HuH-7.5 (cell line): Measurements from ENCODE around the gene PPIF.

Source experiments
- DNase-seq: peaks from one replicate; pipeline ENCODE4 v3.0.0; 2011; ENCODE audit warnings: low spot score

PPIF gene

DNA sequence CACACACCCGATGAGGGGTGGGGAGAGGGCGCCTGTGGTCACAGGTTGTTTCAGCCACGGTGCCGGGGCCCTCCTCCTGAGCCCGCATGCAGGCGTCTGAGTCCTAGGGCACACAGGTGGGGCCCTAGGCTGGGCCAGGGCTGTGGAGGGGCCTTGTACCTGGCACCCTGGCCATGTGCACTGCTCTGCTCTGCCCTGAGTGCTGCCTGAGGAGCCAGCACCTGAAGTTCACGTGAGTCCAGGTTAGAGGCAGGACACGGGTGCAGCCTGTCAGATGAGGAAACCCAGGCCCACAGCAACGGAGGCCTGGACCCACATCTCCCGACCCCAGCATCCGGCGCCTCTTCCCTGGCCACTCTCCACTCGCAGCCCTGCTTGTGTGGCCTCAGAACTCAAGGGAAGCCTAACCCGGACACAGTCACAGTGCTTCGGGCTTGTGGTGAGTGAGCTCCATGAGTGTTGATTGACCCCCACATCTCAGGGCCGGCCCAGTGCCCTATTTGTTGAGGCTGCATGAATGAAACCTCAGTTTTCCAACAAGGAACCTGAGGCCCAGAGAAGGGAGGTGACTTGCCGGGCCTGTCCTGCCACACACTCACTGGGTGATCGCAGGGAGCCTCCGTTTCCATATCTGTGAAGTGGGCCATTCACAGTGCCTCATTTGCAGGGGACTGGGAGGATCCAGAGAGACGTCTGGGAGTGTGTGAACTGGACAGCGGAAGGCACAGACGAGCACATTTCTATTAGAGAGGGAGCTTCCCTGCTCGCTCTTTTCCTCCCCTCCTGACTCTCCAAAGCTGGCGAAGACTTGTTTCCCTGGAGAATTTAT, 39.6 kb downstream of the PPIF start:
- DNase-seq, result no peak

DNA sequence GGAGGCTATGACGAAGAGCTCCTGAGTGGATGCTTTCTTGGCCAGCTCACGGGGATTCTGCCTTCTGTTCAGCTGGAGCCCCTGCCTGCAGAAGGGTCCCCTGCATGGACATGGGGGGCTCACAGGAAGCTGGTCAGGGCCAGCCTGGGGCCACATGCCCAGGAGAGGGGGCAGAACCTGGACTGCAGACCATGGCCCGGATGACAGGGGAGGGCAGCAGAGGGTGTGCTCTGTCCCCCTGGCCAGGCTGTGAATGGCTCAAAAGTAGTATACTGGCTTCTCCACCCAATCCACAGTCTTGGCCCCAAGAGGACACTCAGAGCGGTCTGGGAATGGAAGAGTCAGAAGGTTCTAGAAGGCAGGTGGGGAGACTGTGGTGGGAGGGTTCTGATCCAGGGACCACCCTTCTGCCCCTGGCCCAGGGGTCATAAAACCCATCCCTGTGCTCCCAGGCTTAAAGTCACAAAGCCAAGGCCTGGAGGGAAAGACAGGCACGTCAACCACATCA, 40.3 kb downstream of the PPIF start:
- DNase-seq, result no peak

DNA sequence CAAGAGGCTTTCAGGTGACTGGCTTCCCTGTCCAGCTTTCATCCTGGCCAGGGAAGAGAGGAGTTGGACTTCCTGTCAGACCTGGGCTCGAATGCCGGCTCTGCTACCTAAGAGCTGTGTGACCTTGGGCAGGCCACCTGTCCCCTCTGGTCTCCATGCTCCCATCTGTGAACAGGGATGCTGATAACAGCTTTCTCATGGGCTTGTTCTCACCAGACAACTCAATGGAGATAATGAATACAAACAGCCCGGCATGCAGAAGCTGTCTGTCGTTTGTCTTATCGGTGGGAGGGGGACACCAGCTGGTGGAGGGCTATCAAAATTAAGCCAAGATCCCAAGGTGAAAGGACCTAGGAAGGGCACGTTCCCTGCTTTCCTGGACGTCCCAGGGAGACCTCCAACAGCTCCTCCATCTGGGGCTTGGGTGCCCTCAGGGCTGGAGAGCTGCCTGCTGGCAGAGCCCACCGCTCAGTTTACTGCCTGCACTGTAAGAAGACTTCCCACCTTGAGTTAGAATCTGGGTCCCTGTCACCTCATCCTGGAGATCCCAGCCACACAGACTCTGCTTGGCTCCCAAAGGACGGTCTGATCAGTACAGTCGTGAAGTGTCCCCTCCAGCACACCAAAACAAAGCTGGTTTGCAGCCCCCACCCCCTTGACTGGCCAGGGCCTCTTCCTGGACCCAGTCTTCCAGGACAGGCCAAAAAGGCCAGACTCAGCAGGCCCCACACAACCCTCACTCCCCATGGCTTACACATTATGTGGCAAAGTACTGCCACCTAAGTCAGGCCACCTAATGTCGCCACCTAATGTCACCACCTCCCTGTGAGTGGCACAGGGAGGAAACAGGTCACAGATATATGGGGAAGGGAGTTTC, 40.9 kb downstream of the PPIF start:
- DNase-seq, result no peak

DNA sequence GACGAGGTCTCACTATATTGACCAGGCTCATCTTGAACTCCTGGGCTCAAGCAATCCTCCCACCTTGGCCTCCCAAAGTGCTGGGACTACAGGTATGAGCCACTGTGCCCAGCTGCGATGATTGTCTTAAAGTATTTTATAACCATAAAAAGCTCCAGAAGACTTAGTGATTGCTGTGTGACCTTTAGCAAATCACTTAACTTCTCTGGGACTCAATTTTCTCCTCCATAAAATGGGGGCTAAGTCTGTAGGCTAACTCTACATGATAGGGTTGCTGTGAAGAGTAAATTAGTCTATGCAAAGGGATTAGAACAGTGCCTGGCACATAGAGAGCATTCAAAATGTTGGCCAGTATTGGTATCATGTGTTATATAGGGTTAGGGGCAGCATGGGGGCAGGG, 42.8 kb downstream of the PPIF start:
- DNase-seq, result no peak

DNA sequence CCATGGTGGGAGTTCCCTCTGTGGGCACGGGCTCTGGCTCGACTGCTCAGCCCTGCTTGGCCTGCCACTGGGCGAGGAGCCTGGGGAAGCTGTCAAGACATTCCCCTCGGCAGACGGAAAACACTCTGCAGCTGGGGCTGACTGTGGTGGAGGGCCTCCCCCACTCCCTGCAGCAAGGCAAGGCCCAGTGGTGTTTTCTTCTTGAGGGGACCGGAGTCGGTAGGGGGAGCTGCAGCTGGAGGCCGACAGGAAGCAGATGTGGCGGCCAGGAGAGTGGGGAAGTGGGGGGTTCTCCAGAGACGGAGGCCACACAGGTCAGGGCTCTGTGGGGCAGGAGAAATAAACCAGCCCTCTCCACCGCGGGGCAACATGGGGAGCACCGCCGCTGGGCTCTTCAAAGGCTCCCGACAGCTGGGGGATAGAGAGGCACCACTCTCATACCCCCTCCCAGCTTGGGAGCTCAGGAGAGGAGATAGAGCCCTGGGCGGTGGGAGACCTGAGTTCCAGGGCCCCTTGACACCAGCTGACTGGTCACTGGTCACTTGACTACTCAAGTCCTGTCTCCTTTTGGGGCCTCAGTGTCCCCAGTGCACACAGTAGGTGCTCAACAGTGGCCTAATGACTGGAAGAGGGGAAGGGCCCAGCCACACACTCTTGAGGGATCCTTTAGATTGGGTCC, 43.4 kb downstream of the PPIF start:
- DNase-seq, result no peak

DNA sequence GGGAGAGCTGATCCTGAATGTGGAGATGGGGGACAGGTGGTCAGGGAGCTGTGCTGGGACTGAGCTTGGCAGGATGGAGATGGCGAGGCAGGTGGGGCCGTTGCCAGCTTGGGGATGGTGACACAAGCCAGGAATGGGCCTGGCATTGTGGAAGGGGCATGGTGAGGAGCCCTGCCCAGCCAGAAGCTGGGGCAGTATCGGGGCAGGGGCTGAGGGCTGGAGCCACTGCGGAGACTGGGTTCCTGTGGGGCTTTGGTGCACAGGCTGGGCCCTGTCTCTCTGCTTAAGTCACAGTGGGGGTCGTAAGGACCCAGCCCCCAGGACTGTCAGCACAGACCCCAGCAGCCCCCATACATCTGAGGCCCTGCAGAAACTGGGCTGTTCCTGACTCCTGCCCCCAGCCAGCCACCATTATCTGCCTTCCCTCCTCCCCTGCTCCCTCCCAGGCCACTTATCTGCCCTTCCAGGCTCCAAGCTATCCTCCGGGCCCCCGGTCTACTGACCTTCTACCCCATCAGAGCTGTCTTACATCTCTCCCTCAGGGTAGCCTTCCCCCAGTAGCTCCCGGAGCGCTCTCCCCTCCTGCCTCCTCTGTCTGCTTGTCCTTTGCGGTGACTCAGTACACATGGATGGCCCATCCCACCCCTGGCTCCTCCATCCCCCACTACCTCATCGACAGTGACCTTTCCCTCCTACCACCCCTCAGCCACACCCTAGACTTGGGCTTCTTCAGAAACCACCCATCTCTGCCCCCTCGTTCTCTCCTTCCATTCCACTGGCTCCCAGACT, 44.2 kb downstream of the PPIF start:
- no peak for DNase-seq

DNA sequence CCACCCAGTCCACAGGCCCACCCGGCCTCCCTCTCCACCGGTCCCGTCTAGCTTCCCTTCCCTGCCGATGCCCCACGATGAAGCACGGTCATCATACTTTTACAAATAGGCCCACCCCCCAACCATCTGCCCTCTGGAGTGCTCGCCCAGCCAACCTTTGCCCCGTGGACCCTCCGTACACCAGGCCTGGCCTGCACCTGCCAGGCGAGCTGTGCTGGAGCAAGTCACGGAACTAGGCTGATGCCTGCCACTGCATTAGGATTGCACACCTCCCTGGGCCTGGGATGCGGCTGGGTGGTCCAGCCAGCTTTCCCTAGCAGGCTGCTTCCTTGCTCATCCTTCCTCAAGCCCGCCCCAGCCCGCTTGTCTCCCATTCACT, 44.7 kb downstream of the PPIF start:
- no peak for DNase-seq

DNA sequence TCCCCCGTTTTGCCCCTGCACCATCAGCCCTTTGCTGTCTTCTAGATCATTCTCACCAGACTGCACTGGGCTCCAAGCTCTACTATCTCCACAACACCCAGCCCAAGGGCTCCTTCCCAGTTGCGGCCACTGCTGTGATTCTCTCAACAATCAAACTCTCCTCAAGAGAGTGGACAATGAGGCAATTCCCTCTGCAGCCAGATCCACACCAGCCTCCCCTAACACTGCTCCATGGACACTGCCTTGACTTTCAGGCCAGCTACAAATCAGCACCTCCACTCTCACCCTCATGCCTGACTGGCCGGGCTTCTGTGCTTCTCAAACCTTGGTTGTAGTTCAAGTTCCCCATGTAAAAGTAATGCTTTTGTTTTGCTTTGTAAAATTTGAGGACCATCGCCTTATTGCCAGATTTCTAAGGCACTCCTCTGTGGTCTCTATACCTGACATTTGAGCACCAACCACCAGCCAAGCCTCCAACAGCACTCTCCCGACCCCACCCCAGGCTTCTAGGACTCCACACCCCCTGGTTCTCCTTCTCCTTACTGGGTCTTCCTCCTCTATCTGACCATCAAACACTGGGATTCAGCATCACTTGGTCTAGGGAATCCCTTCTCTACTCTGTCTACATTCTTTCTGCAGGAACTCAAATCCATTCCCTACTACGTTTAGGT, 45.4 kb downstream of the PPIF start:
- no peak for DNase-seq

DNA sequence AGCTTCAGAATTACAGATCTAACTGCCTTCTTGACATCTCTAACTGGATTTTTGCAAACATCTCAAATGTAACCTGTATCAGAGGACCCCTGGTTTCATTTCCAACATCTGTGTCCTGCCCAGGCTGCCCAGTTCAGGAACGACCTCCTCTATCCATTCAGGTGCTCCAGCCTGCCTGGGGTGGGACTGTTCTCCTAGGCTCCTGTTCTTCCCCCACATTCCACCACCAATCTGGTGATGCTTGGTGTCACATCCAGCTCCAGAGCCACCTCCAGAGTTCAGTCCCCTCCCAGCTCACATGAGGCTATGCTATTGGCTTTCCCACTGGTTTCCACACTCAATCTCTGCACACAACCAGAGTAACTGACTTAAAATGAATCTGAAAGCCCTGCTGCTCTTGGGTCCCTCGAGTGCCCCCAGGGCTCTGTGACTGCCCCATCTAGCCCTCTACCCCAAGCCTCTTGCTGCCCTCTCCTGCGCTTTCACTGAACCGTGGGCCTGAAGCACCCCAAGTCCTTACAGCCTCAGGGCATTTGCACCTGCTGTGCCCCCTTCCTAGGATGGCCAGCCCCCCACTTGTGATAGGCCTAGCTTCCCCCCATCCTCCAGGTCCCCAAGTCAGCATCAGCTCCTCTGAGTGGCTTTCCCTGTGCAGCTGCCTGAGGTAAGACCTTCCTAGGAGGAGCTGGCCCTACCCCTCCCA, 46.1 kb downstream of the PPIF start:
- DNase-seq, result no peak

DNA sequence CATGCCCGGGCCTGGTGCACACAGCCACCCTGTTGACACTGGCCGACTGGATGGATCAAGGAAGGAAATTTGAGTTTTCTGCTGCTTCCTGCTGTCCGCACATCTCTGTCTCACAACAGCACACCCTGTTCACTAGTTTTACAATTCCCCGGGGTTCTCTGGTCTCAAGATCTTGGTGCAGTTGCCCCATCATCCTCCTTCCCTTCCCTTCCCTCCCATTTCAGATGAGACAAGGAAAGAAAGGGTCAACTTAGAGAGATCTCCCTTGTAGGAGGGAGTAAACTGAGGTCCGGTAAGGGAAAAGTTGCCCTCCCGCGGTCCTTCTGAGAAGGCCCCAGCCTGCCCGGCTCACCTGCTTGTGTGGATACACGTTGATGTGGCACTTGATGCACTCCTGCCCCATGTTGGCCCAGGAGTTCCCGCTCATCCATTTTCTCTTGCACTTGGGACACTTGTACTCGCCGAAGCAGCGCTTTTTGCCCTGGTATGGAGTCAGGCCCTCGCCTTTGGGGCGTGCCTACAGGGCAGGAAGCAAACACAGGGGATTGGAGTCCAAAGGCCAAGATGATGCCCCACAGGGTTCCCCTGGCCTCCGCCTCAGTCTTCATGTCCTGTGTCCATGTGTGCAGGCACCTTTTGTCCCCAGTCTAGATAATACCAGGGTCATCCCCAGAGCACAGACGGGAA, 46.8 kb downstream of the PPIF start:
- DNase-seq, result no peak

DNA sequence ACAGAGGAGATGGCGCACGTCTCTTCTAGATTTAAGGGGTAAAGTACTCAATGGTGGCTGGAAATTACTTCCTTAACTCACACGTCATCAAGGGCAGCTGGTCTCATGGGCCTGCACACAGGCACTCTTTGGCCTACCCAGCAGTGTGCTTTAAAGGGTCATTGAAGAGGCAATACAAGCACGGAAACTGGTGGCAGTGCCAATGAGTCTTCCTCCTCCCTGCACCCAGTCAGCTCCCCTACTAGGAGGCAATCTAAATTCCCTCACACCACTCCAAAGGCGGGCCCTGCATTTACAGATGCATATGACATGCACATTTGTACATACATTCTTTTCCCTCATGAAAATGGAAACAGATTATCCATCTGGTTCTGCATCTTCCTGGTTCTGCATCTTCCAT, 47.4 kb downstream of the PPIF start:
- no peak for DNase-seq

DNA sequence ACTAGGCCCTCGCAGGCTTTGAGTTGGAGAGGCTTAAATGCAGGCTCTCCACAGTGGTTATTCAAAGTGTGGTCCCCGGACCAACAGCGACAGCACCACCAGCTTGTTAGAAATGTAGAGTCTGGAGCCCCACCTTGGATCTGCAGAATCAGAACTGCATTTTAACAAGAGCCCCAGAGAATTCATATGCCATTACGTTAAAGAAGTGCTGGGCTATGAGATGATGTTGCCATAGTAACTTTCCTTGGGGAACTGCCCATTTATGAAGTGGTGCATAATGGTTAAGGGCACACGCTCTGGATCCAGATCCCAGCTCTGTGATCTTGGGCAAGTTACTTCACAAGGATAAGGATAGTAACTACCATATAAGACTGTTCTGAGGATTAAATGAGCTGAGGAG, 49.3 kb downstream of the PPIF start:
- no peak for DNase-seq

DNA sequence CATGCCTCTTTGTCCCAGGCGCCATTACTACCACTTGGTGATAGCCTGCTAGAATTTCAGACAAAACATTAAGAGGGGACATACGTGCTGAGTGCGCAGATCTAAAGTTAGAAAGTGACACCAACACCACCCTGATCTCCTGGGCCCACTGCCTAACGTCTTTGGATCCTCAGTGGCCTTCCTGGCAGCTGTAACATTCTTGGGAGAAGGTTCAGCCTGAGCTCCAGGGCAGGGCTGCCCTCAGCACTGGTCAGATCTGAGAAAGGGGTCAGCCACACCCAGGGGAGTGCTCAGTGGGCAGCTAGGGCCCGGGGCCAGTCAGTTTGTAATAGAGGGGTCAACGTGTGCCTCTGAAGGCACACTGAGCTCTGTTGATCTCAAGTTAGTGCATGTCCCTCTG, 49.8 kb downstream of the PPIF start:
- DNase-seq, result no peak

DNA sequence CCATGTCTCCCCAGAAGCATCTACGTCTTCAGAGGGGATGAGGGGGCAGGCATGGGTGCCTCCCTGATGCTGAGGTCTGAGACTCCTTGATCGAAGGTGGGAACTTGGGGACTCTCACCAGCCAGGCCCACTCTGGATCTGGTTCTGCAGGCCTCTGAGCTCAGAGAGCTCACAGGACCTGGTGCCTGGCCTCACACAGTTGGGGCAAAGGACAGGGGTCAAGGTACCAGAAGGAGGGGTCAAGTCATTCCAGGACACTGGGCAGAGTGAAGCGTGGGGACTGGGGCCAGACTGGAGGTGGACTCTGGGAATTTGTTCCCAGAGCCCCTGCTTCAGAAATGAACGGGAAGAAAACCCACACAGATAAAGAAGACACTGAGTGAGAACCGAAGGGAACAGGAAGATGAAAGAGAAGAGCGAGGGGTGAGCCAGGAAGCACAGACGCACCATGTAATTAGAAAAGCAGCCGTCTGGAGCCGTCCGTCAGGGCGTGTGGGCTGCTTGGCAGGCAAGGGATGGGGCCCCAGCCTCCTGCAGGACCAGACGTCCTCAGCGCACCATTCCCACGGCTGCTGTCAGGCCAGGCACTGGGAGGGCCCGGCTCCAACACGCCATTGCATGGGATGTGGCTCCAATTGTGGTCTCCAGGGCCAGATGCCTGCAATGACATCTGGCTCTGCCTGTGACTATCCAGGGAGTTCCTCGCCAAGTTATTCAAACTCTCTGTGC, 50.5 kb downstream of the PPIF start:
- no peak for DNase-seq

DNA sequence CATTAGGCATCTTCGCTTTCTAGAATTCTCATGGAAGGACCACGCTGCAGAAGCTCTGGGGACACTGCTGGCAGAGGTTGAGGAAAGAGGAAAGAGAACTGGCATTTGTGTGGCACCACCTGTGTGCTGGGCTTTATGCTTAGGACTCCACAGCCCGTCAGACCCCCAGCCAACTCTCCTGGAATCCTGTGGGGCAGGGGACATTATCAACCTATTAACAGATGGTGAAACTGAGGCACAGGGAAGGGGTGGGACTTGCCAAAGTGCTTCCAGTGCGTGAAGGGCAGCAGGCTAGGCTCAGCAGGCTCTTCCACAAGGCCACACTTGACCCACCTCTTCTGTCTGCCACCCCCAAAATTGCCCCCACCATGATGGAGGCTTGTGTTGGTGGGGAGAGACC, 51.4 kb downstream of the PPIF start:
- no peak for DNase-seq

DNA sequence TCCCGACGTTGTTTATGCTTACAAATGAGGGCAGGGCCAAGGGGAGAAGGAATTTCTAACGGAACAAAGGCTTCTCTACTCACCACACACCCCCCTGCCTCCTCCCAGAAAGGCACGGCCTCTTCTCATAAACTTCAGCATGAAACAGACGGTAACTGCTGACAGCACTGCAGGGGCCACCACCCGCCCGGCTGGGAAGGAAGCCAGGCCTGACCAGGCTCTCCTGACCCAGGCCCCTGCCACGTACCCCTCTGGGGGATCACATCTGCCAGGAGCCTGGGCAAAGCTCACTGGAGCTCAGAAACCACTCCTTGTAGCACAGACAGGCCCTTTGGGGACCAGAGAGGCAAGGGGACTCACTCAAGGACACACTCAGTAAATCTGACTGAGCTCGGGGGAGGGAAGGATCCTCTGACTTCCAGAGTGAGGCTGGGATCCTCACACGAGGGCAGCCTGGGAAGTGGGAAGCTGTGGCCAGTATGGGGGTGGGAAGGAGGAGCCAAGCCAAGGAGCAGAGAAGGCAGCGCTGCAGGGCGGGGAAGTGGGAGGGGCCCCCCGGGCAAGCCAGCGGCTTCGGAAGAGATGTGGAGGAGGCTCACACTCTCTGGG, 52.1 kb downstream of the PPIF start:
- DNase-seq, result no peak

DNA sequence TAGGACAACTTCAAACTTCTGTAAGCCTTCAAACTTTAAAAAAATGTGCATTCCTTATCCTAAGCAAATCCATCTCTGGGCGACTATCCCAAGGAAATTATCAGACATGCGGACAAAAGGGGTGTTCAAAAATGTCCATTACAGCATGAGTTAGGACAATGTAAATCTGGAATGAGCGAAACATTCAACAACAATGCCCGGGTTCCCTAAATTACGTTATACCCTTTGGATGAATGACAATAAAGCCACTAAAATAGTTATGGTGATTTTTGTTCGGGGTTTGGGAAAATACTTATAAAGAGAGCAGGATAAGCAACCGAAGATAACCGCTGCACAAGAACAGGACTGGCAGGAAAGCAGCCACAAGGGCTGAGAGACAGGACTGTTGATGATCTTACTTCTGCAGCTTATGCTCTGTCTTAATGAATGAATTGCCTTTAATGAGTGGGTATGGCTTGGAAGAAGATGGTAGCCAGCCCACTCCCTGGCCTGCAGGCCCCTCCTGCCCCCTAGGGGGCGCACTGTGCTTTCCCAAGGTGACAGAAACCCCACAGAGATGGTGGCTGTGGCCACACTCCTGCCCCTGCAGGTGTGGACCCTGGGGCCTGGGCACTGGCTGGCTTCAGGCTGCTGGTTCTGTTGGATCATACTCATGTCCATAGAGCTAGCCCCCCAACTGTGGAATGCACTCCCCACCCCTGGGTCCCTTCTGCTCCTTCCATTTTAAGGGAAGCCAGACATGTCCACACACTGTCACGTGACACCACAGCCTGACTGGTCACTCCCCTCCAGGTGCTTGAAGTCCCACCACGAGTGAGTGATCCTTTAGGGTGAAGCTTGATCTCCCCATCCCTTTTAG, 53.1 kb downstream of the PPIF start:
- DNase-seq, result peak; percentile 73
